Transverse colon (tissue), 4 donors: Measurements from ENCODE around the gene GTF2IRD1. TPM values are rescaled to one million over a fixed set of nuclear protein-coding genes. Genes with fewer than 3 reads are reported as not detected.
A peak's percentile ranks its signal among the peaks of the same experiment; 100 is the strongest.
"Not testable (repeated sequence)": the region's sequence is repeated elsewhere in the genome, so short reads cannot be mapped to it uniquely, and the experiment has no call there.

ENCODE experiments used
- DNase-seq: peaks from one replicate; pipeline ENCODE4 v3.0.0-alpha.2; 2019
- H3K27ac ChIP-seq, 4 donors: fragments of 200-600 bp; sonication (generic); 2 replicates each; pipeline ENCODE4 v1.5.1; 2016 to 2018; ENCODE audit warnings: inconsistent platforms in 4 of 4
- H3K27me3 ChIP-seq: fragments of 200-600 bp; sonication (generic); 2 replicates; pipeline ENCODE4 v1.5.1; 2017; ENCODE audit warnings: inconsistent platforms
- H3K36me3 ChIP-seq, 4 donors: fragments of 200-600 bp; sonication (generic); 2 replicates each; pipeline ENCODE4 v1.5.1; 2017 to 2019; ENCODE audit warnings: inconsistent platforms in 4 of 4
- H3K4me1 ChIP-seq, 4 donors: fragments of 200-600 bp; sonication (generic); 2 replicates each; pipeline ENCODE4 v1.5.1; 2017 to 2020; ENCODE audit warnings: inconsistent platforms in 4 of 4
- H3K4me3 ChIP-seq, 4 donors: fragments of 200-600 bp; sonication (generic); 1 replicate in 1 of 4; 2 replicates in 3 of 4; pipeline versions ENCODE4 v1.5.1 to v1.6.1; 2017 to 2019; ENCODE audit warnings: inconsistent platforms in 4 of 4
- H3K9me3 ChIP-seq, 2 donors: fragments of 200-600 bp; sonication (generic); 2 replicates each; pipeline ENCODE4 v1.5.1; 2017 to 2019; ENCODE audit warnings: inconsistent platforms in 2 of 2
- CTCF ChIP-seq, 5 experiments: fragments of 200-600 bp in 3 of 5; fragments of 450-650 bp in 2 of 5; sonication (generic) in 3 of 5; IDR thresholded peaks; 1 replicate in 2 of 5; 2 replicates in 3 of 5; pipeline ENCODE4 v1.5.1; 2016 to 2017; ENCODE audit warnings: antibody characterized with exemption in 5 of 5, inconsistent platforms in 3 of 5, mild to moderate bottlenecking in 2 of 5, moderate library complexity in 1 of 5
- EP300 ChIP-seq: sonication (generic); formaldehyde crosslinking; IDR thresholded peaks from one replicate; pipeline ENCODE4 v1.6.1; 2017; ENCODE audit warnings: antibody characterized with exemption, low read depth
- POLR2A ChIP-seq: fragments of 450-650 bp; IDR thresholded peaks from one replicate; pipeline ENCODE4 v1.6.1; 2016; ENCODE audit warnings: antibody characterized with exemption, mild to moderate bottlenecking, moderate library complexity
- POLR2AphosphoS5 ChIP-seq, 3 donors: sonication (generic); formaldehyde crosslinking; IDR thresholded peaks; one replicate each; pipeline ENCODE4 v1.6.1; 2016; ENCODE audit warnings: antibody characterized with exemption in 3 of 3
- WGBS, 2 donors: methylation state at CpG; one replicate each; pipeline ENCODE4 v1.1.5; 2018; ENCODE audit warnings: low coverage in 1 of 2; 5-methylcytosine and 5-hydroxymethylcytosine counted together
- in situ Hi-C, 4 donors: fragments of 200-750 bp; cut with MboI; loops; one replicate each; pipeline versions ENCODE4 v1.15.0 to v1.15.1; 2017; ENCODE audit warnings: low sequenced_read_pairs in 3 of 4, low pct_ligation_motif_present in 1 of 4, low pct_unique_long_range_greater_than_20kb in 1 of 4
- intact Hi-C: fragments of 100-400 bp; cut with DNase I; formaldehyde crosslinking; loops from one replicate; pipeline ENCODE4 v1.15.1; 2023; ENCODE audit warnings: low total_unique reads
- total RNA-seq, 4 donors: library from RNA; depleted of rRNA; stranded (reverse); fragments of >200 nt; gene quantifications; one replicate each; pipeline ENCODE4 v1.1.0, GENCODE V29; 2016

The GTF2IRD1 gene
- total RNA-seq, 4 donors from 2014 or later = 4.6 to 22.4 (median 14.7) TPM

- DNase-seq = no peak
- Histone ChIP-seq H3K27me3 (no peaks in the 10 kb centered on the region), H3K9me3 (no peaks in the 10 kb centered on the region), H3K27ac (no peak overlapping the region), H3K4me1 (peaks cover 0 to 13% (median 5%) of the 10 kb centered on the region in 4 donors), H3K36me3 (no peaks in the 10 kb centered on the region), H3K4me3 (no peak overlapping the region)
- intact Hi-C loops = no loop called here
- in situ Hi-C loops = loop anchor here in 1 of 4 donors (10.0 kb wide), 1 partner anchor 98 kb away; no protein-coding TSS in a partner anchor
- 72 to 84% methylated on average over 4 to 9 of the region's 9 CpGs for WGBS, 2 donors
- TF ChIP-seq POLR2AphosphoS5 (IDR thresholded peaks at IDR 0.05) (no peak), POLR2A (no peak), CTCF (IDR thresholded peaks at IDR 0.05) (no peak), EP300 (no peak)
Measured at GRCh38 chr7:74542558-74543117, 88.9 kb downstream of the GTF2IRD1 start.

GRCh38 chr7:74544706-74545469 is 91.2 kb downstream of the GTF2IRD1 start:
- H3K4me3 ChIP-seq = no peak overlapping the region
- intact Hi-C loops = no loop called here
- peaks cover 0 to 13% (median 5%) of the 10 kb centered on the region in 4 donors for H3K4me1 ChIP-seq
- H3K36me3 ChIP-seq = no peaks in the 10 kb centered on the region
- in situ Hi-C loops = loop anchor here in 1 of 4 donors (10.0 kb wide), 1 partner anchor 100 kb away; no protein-coding TSS in a partner anchor
- peak overlapping the region; percentile 40 to 77 (median 65) for H3K27ac ChIP-seq
- H3K9me3 ChIP-seq = no peaks in the 10 kb centered on the region
- peak; percentile 65 for DNase-seq
- WGBS, 2 donors = 66% methylated on average over 12 of the region's 12 CpGs; no CpG with 5 or more reads in 1 of the 2 donors
- TF ChIP-seq CTCF (IDR thresholded peaks at IDR 0.05) = peak; percentile 48 to 86 (median 56)
- TF ChIP-seq POLR2A = no peak
- H3K27me3 ChIP-seq = no peaks in the 10 kb centered on the region

- WGBS, 2 donors = 72% methylated on average over 8 of the region's 8 CpGs; no CpG with 5 or more reads in 1 of the 2 donors
- in situ Hi-C loops = loop anchor here in 1 of 4 donors (10.0 kb wide), 1 partner anchor 101 kb away; no protein-coding TSS in a partner anchor
- H3K4me1 ChIP-seq = peaks cover 0 to 13% (median 5%) of the 10 kb centered on the region in 4 donors
- H3K9me3 ChIP-seq = no peaks in the 10 kb centered on the region
- no peaks in the 10 kb centered on the region for H3K27me3 ChIP-seq
- no peak overlapping the region for H3K4me3 ChIP-seq
- no peak for TF ChIP-seq CTCF (IDR thresholded peaks at IDR 0.05)
- no peak for TF ChIP-seq POLR2A
- no peak for TF ChIP-seq EP300
- no peak for TF ChIP-seq POLR2AphosphoS5 (IDR thresholded peaks at IDR 0.05)
- H3K36me3 ChIP-seq = no peaks in the 10 kb centered on the region
- intact Hi-C loops = no loop called here
- peak overlapping the region in 3 of 4 donors; percentile 40 to 77 (median 65) for H3K27ac ChIP-seq
- DNase-seq = no peak
Measured at GRCh38 chr7:74545921-74546320, 92.2 kb downstream of the GTF2IRD1 start.

GRCh38 chr7:74553596-74554012 is 99.9 kb downstream of the GTF2IRD1 start:
- H3K27ac ChIP-seq, H3K9me3 ChIP-seq, H3K4me1 ChIP-seq, DNase-seq, H3K36me3 ChIP-seq, intact Hi-C loops, H3K4me3 ChIP-seq, H3K27me3 ChIP-seq: not testable (repeated sequence)
- WGBS, 2 donors = 86% methylated on average over 8 of the region's 10 CpGs; no CpG with 5 or more reads in 1 of the 2 donors
- in situ Hi-C loops = loop anchor here in 2 of 4 donors (10.0 to 25.0 kb wide), 2 partner anchors 116 to 129 kb away; no protein-coding TSS in a partner anchor
